H7 (cell line): ENCODE results near the gene OST4. TPM values are rescaled to one million over a fixed set of nuclear protein-coding genes. Genes with fewer than 3 reads are reported as not detected.
"Not testable (repeated sequence)": the region's sequence is repeated elsewhere in the genome, so short reads cannot be mapped to it uniquely, and the experiment has no call there.

Source experiments
- DNase-seq: peaks from one replicate; pipeline ENCODE4 v3.0.0; 2012
- H3K27me3 ChIP-seq: 2 replicates; pipeline ENCODE4 v1.6.0; 2011; ENCODE audit warnings: mild to moderate bottlenecking, low read length; ENCODE audit not compliant: control insufficient read depth, insufficient read depth
- H3K36me3 ChIP-seq: replicated peaks from 2 replicates; pipeline ENCODE4 v1.5.1; 2011; ENCODE audit warnings: low read length; ENCODE audit not compliant: control insufficient read depth, insufficient read depth
- H3K4me3 ChIP-seq: 2 replicates; pipeline ENCODE4 v1.5.1; 2011; ENCODE audit warnings: low read depth, mild to moderate bottlenecking, control low read depth, low read length, moderate library complexity; ENCODE audit not compliant: insufficient read depth
- total RNA-seq: library from RNA; depleted of rRNA; stranded (reverse); fragments of >200 nt; shearing (Covaris generic); gene quantifications from 2 replicates; pipeline ENCODE4 v1.2.3, GENCODE V29; 2014; rRNA removed

The OST4 gene
- 197 and 228 TPM in 2 replicates for total RNA-seq

- Histone ChIP-seq H3K36me3 (peaks cover 18% of the 10 kb centered on the region), H3K27me3 (no peaks in the 10 kb centered on the region), H3K4me3 (peak within 1 kb of the TSS; percentile 99)
- peak; percentile 99 for DNase-seq
Measured at GRCh38 chr2:27071277-27071989, at the start of gene OST4. OST4 (minus strand) TSS chr2:27071654.

- peaks cover 62% of the 10 kb centered on the region for H3K27me3 ChIP-seq
- not testable (repeated sequence) for H3K36me3 ChIP-seq, H3K4me3 ChIP-seq
- peak; percentile 45 for DNase-seq
Measured at GRCh38 chr2:27119330-27119670, 47.8 kb upstream of the OST4 start.

GRCh38 chr2:27118525-27119329 lies 47.3 kb upstream of the OST4 start, which contains the start of gene CGREF1:
CGREF1 (minus strand) TSS chr2:27119128; CDS start chr2:27104366, 14,762 bp downstream.
- H3K36me3 ChIP-seq = no peaks in the 10 kb centered on the region
- peaks cover 56% of the 10 kb centered on the region for H3K27me3 ChIP-seq
- peak within 1 kb of the TSS; percentile 45 for H3K4me3 ChIP-seq
- peak; percentile 90 for DNase-seq

- H3K36me3 ChIP-seq = no peaks in the 10 kb centered on the region
- peak overlapping the region; percentile 45 for H3K4me3 ChIP-seq
- peaks cover 50% of the 10 kb centered on the region for H3K27me3 ChIP-seq
- peak; percentile 53 for DNase-seq
Measured at GRCh38 chr2:27117995-27118524, 46.6 kb upstream of the OST4 start.

- no peak for DNase-seq
- Histone ChIP-seq H3K36me3 (no peaks in the 10 kb centered on the region), H3K27me3 (peaks cover 30% of the 10 kb centered on the region), H3K4me3 (no peak overlapping the region)
Measured at GRCh38 chr2:27115519-27115918, 44.1 kb upstream of the OST4 start.

GRCh38 chr2:27111392-27112078 lies 40.1 kb upstream of the OST4 start:
- not testable (repeated sequence) for H3K27me3 ChIP-seq, DNase-seq, H3K36me3 ChIP-seq, H3K4me3 ChIP-seq

- H3K36me3 ChIP-seq = not testable (repeated sequence)
Measured at GRCh38 chr2:27110603-27111352, 39.3 kb upstream of the OST4 start.

GRCh38 chr2:27109083-27109482 lies 37.6 kb upstream of the OST4 start:
- H3K36me3 ChIP-seq = no peaks in the 10 kb centered on the region
- no peak for DNase-seq
- H3K27me3 ChIP-seq = no peaks in the 10 kb centered on the region
- no peak overlapping the region for H3K4me3 ChIP-seq

More at GRCh38 chr2:27110603-27111352, 39.3 kb upstream of the OST4 start:
- H3K27me3 ChIP-seq, DNase-seq, H3K4me3 ChIP-seq: not testable (repeated sequence)

GRCh38 chr2:27108221-27108620 lies 36.8 kb upstream of the OST4 start:
- no peak for DNase-seq
- Histone ChIP-seq H3K4me3 (no peak overlapping the region), H3K36me3 (no peaks in the 10 kb centered on the region), H3K27me3 (no peaks in the 10 kb centered on the region)

GRCh38 chr2:27105981-27106380 lies 34.5 kb upstream of the OST4 start:
- DNase-seq = no peak
- no peaks in the 10 kb centered on the region for H3K36me3 ChIP-seq
- no peak overlapping the region for H3K4me3 ChIP-seq
- no peaks in the 10 kb centered on the region for H3K27me3 ChIP-seq

GRCh38 chr2:27102329-27102728 lies 30.9 kb upstream of the OST4 start:
- no peaks in the 10 kb centered on the region for H3K36me3 ChIP-seq
- no peaks in the 10 kb centered on the region for H3K27me3 ChIP-seq
- H3K4me3 ChIP-seq = no peak overlapping the region
- peak; percentile 48 for DNase-seq

GRCh38 chr2:27100036-27100435 lies 28.6 kb upstream of the OST4 start:
- no peak overlapping the region for H3K4me3 ChIP-seq
- peak; percentile 53 for DNase-seq
- H3K27me3 ChIP-seq = no peaks in the 10 kb centered on the region
- no peaks in the 10 kb centered on the region for H3K36me3 ChIP-seq

- no peak overlapping the region for H3K4me3 ChIP-seq
- H3K27me3 ChIP-seq = no peaks in the 10 kb centered on the region
- H3K36me3 ChIP-seq = no peaks in the 10 kb centered on the region
- peak; percentile 52 for DNase-seq
Measured at GRCh38 chr2:27099334-27099955, 28.0 kb upstream of the OST4 start.
